Testis (tissue), 2 donors: ENCODE measurements around the gene BCORL1.

Experiments
- CTCF ChIP-seq, 3 experiments: fragments of 450-650 bp in 2 of 3; fragments of 200-600 bp in 1 of 3; sonication (generic) in 1 of 3; IDR thresholded peaks; one replicate each; pipeline ENCODE4 v1.5.1; 2016 to 2019; ENCODE audit warnings: antibody characterized with exemption in 3 of 3, mild to moderate bottlenecking in 2 of 3, moderate library complexity in 1 of 3
- POLR2A ChIP-seq: fragments of 450-650 bp; IDR thresholded peaks from one replicate; pipeline ENCODE4 v1.6.1; 2017; ENCODE audit warnings: antibody characterized with exemption, mild to moderate bottlenecking, moderate library complexity

DNA sequence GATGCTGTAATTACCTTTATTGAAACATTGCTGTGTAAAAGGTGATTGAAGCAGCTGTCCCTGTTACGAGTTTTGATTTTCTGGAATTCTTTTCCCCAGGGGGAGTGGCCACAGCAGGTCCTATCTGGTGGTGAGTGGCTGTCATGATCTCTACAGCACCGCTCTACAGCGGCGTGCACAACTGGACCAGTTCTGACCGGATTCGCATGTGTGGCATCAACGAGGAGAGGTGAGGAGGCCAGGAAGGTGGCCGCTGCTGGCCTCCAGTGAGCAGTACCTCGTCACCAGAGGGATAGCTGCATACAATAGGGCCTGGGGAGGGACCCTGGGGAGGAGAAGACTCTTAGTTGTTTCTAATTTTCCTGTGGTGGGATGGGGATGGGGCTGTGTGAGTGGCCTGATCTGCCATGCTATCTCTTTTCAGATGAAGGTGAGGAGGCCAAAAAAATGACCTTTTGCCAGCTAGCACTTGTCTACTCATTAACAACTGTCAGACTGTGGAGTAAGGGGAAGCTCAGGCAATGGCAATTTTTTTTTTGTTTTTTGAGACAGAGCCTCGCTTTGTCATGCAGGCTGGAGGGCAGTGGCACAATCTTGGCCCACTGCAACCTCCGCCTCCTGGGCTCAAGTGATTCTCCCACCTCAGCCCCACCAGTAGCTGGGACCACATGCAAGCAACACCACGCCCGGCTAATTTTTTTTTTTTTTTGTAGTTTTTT lies 22.8 kb downstream of the BCORL1 start:
- TF ChIP-seq CTCF (IDR thresholded peaks at IDR 0.05) (no peak), POLR2A (no peak)
